Choroid plexus epithelial cell (primary cell): ENCODE measurements around the gene PVRIG.
A peak's percentile ranks its signal among the peaks of the same experiment; 100 is the strongest.
"Not testable (repeated sequence)": the region's sequence is repeated elsewhere in the genome, so short reads cannot be mapped to it uniquely, and the experiment has no call there.

Experiments
- DNase-seq: peaks from one replicate; pipeline ENCODE4 v3.0.0-alpha.2; 2010; ENCODE audit warnings: low read depth
- H3K4me3 ChIP-seq: 2 replicates; pipeline ENCODE4 v1.5.1; 2011; ENCODE audit warnings: low read depth, mild to moderate bottlenecking, control low read depth, low read length, moderate library complexity
- CTCF ChIP-seq: conservative IDR thresholded peaks from 2 replicates; pipeline ENCODE4 v1.5.1; 2011; ENCODE audit warnings: low read depth, mild to moderate bottlenecking, control low read depth, inconsistent platforms, low read length, moderate library complexity

The PVRIG gene

DNA sequence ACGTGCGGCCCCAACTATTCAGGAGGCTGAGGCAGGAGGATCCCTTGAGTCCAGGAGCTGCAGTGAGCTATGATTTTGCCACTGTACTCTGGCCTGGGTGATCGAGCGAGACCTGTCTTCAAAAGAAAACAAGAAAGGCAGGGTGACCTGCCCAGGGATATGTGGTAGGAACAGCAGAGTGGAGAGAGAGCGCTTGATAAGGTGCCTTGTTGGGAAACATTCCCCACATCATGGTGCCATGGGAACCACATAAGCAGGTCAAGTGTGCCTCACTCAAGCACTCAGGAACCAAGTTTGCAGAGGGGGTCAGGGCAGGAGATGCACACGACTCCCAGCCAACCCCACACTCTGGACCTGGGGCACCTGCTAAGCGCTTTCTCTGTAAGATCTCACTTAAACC, 37.3 kb downstream of the PVRIG start:
- TF ChIP-seq CTCF: no peak
- DNase-seq: no peak
- H3K4me3 ChIP-seq: no peak overlapping the region

- not testable (repeated sequence) for DNase-seq, H3K4me3 ChIP-seq
These were observed 40.2 kb downstream of the PVRIG start for GRCh38 chr7:100259984-100260383.

DNA sequence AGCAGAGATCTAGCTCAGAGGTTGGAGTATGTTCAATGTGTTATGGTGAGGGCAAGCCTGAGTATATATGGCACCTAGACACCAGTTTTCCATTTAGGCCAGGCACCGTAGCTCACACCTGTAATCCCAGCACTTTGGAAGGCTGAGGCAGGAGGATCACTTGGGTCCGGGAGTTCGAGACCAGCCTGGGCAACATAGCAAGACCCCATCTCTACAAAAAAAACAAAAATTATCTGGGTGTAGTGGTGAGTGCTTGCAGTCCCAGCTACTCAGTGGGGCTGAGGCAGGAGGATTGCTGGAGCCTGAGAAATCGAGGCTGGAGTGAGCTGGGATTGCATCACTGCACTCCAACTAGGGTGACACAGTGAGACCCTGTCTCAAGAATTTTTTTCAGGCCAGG, 43.1 kb downstream of the PVRIG start:
- not testable (repeated sequence) for DNase-seq

DNA sequence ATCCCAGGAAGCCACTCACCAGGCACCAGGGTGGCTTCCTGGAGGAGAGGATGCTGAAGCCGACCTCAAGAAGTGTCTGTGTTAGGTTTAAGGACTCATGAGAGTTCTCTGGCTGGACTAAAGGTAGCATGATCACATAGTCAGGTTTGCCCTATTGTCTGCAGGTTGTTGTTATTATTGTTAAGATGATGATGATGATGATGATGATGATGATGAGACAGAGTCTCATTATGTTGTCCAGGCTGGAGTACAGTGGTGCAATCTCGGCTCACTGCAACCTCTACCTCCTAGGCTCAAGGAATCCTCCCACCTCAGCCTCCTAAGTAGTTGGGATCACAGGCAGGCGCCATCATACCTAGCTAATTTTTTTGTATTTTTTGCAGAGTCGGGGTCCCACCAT, 44.5 kb downstream of the PVRIG start:
- not testable (repeated sequence) for DNase-seq, H3K4me3 ChIP-seq

More for the DNA sequence above, 43.1 kb downstream of the PVRIG start:
- H3K4me3 ChIP-seq: not testable (repeated sequence)

DNA sequence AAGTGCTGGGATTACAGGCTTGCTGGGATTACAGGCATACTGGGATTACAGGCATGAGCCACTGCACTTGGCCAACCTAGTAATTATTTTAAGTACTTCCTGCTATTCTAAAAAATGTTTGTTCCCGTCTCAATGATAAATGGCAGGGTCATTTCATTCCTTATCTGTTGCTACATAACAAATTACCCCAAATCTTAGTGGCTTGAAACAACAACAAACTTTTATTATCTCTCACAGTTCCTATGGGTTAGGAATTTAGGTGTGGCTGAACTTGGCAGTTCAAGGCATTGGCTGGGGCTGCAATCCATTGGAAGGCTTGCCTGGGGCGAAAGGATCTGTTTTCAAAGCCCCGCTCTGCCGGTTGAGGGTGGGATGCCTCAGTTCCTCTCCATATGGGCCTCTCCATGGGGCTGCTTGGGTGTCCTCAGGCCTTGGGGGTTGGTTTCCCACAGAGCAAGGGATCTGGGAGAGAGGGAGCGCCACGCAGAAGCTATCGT, 45.0 kb downstream of the PVRIG start:
- H3K4me3 ChIP-seq, DNase-seq: not testable (repeated sequence)

- peak; percentile 40 for DNase-seq
- H3K4me3 ChIP-seq: not testable (repeated sequence)
These were observed 46.1 kb downstream of the PVRIG start for GRCh38 chr7:100265851-100266250.

DNA sequence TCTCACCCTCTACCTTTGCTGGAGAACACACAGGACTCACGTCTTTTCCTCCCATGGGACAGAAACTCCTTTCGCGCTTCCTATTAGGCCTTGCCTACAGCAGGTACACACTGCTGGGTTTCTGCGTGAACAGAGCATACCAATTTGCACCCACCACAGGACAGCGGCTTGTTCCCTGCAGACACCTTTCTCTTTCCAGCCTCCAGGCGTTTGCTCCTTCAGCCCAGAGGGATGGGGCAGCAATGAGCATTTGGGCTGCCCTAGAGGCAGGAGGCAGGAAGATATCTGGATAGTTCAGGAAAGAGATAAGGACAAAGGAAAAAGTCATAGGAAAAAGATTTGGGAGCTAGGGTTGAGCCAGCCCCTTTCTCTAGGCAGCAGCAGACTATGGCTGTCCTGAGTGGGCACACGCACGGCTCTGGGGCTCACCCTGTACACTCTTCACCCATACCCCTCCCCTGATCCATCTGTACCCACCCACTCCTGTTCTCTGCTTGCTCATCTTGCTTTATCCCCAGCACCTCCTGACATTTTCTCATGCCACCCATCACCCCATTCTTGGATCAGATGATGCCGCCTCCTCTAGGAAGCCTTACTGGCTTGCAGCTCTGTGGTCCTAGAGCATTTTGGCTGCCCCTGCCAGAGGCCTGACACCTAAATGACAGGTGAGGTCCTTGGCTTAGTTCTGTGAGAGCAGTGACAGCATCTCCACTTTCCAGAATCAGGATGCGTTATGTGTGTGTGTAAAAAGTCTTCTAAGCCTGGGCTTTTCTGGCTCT, 47.0 kb downstream of the PVRIG start:
- no peak for DNase-seq
- H3K4me3 ChIP-seq: no peak overlapping the region
- no peak for TF ChIP-seq CTCF

- DNase-seq: no peak
- H3K4me3 ChIP-seq: no peak overlapping the region
- TF ChIP-seq CTCF: no peak
These were observed 47.9 kb downstream of the PVRIG start for GRCh38 chr7:100267648-100268047.

DNA sequence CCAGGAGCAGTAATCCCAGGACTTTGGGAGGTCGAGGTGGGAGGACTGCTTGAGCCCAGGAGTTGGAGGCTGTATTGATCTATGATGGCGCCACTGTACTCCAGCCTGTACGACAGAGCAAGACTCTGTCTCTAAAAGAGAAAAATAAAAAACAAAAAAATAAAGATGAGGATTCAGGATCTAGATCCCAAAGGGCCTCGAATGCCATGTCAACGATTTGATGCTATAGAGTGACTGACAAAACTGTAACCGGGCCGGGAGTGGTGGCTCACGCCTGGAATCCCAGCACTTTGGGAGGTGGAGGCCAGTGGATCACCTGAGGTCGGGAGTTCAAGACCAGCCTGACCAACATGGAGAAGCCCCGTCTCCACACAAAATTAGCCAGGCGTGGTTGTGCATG, 49.1 kb downstream of the PVRIG start:
- DNase-seq, H3K4me3 ChIP-seq: not testable (repeated sequence)

DNA sequence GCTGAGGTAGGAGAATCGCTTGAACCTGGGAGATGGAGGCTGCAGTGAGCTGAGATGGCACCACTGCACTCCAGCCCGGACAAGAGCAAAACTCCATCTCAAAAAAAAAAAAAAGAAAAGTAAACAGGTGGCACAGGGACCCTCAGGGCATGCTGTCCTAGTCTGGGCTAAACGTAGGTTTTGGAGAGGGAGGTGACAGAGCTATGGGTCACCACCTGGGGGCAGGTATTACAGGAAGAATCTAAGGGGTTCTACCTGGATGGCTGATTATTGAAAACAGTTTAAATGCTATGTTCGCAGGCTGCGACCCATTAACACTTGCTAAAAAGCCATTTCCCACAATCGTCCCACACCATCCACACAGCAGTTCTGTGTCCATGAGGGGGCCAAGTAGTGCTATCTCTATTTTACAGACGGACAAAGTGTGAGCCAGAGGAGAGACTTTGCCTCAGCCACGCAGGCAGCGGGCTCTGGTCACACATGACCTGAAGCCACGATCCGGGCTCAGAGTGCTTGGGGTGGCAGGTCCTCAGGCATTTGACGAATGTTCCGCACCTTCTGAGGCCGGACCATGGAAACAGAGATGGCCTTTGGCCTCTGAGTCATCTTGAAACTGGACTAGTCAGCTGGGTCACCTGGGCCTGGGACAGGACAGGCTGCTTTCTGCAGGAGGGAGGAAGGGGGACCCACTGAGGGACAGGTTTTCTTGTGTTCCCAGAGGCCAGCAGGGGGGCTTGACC, 49.7 kb downstream of the PVRIG start:
- DNase-seq: peak; percentile 14

More for the DNA sequence above, 49.7 kb downstream of the PVRIG start:
- H3K4me3 ChIP-seq: not testable (repeated sequence)
